K562 (cell line): ENCODE results near the gene GPM6B.

ENCODE experiments used
- ARID3A ChIP-seq: IDR thresholded peaks from 2 replicates; pipeline ENCODE4 v1.6.1; 2012; ENCODE audit warnings: low read depth, low read length, improper control_type of control experiment, borderline replicate concordance
- HMGXB4 ChIP-seq: sonication (generic); formaldehyde crosslinking; IDR thresholded peaks from 2 replicates; pipeline ENCODE4 v1.8.1; 2023; ENCODE audit warnings: mild to moderate bottlenecking, missing genetic modification reagents
- RBBP5 ChIP-seq: fragments of 200-600 bp; sonication (generic); IDR thresholded peaks from 2 replicates; pipeline ENCODE4 v1.6.1; 2012; ENCODE audit warnings: borderline replicate concordance, mild to moderate bottlenecking, low read length, control low read depth, inconsistent platforms; ENCODE audit not compliant: insufficient read depth, poor library complexity, severe bottlenecking
- SMC3 ChIP-seq: conservative IDR thresholded peaks from 2 replicates; pipeline ENCODE4 v1.6.1; 2011; ENCODE audit warnings: low read depth, low read length, improper control_type of control experiment; ENCODE audit not compliant: insufficient read depth
- ZNF121 ChIP-seq: sonication (generic); formaldehyde crosslinking; conservative IDR thresholded peaks from 2 replicates; pipeline ENCODE4 v1.8.0; 2022; ENCODE audit warnings: missing genetic modification reagents
- ZNF444 ChIP-seq: fragments of 250-450 bp; sonication (Bioruptor Pico); IDR thresholded peaks from 2 replicates; pipeline ENCODE4 v1.4.0; 2020; ENCODE audit warnings: mild to moderate bottlenecking, moderate library complexity

GRCh38 chrX:13827298-13828090 is 10.6 kb upstream of the GPM6B start:
- TF ChIP-seq SMC3 (no peak), ZNF121 (no peak), ARID3A (no peak), HMGXB4 (CRISPR knock-in tag) (no peak), RBBP5 (no peak), ZNF444 (CRISPR knock-in tag) (no peak)
